ENCODE measurements around the gene ROR1. TPM values are rescaled to one million over a fixed set of nuclear protein-coding genes. Genes with fewer than 3 reads are reported as not detected.

The ROR1 gene
- total and polyA plus RNA-seq, 9 of the 15 experiments (the other 6 are each of a cell fraction or from before 2014, with no cell fraction given) = 0.02 TPM; not detected in 8

DNA sequence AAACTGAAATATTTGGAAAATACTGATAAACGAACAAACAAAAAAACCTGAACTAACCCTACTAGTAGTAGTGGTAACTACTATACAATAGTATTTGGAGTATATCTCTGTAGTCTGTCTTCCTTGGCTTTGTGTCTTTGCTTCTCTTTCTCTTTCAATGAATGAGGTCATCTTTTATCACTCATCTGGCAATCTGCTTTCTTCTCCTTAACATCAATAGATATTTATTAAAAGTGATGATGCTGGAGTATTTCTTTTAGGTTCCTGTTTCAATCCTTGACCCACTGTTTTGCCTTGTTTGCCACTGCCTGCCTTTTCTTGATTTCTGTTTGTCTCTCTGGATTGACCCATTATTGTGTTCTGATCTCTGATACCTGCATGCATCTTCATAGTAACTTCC, 71.5 kb downstream of the ROR1 start:
- ATAC-seq (no peak), FAIRE-seq (no peak), DNase-seq (ENCODE audit: extremely low read depth in 1 of 4, low spot score in 3 of 4) (no peak)
- no peak overlapping the region for H2AFZ ChIP-seq (ENCODE audit: low read depth, low read length)
- H3K79me2 ChIP-seq (ENCODE audit: control insufficient read depth, insufficient read depth, low read length) = no peaks in the 10 kb centered on the region
- no peaks in the 10 kb centered on the region for H3K36me3 ChIP-seq (ENCODE audit: control insufficient read depth, insufficient read depth, low read length)
- H3K4me3 ChIP-seq = no peak overlapping the region
- H3K9ac ChIP-seq (ENCODE audit: insufficient read depth in 1 of 2, low read depth in 2 of 2, low read length in 2 of 2) = no peak overlapping the region
- POLR2A ChIA-PET = no interaction called here
- 0% methylated on average over 1 of the region's 1 CpG for WGBS (ENCODE audit: insufficient coverage, low coverage, missing lambda C conversion rate)
- TF ChIP-seq, protein P1, sequence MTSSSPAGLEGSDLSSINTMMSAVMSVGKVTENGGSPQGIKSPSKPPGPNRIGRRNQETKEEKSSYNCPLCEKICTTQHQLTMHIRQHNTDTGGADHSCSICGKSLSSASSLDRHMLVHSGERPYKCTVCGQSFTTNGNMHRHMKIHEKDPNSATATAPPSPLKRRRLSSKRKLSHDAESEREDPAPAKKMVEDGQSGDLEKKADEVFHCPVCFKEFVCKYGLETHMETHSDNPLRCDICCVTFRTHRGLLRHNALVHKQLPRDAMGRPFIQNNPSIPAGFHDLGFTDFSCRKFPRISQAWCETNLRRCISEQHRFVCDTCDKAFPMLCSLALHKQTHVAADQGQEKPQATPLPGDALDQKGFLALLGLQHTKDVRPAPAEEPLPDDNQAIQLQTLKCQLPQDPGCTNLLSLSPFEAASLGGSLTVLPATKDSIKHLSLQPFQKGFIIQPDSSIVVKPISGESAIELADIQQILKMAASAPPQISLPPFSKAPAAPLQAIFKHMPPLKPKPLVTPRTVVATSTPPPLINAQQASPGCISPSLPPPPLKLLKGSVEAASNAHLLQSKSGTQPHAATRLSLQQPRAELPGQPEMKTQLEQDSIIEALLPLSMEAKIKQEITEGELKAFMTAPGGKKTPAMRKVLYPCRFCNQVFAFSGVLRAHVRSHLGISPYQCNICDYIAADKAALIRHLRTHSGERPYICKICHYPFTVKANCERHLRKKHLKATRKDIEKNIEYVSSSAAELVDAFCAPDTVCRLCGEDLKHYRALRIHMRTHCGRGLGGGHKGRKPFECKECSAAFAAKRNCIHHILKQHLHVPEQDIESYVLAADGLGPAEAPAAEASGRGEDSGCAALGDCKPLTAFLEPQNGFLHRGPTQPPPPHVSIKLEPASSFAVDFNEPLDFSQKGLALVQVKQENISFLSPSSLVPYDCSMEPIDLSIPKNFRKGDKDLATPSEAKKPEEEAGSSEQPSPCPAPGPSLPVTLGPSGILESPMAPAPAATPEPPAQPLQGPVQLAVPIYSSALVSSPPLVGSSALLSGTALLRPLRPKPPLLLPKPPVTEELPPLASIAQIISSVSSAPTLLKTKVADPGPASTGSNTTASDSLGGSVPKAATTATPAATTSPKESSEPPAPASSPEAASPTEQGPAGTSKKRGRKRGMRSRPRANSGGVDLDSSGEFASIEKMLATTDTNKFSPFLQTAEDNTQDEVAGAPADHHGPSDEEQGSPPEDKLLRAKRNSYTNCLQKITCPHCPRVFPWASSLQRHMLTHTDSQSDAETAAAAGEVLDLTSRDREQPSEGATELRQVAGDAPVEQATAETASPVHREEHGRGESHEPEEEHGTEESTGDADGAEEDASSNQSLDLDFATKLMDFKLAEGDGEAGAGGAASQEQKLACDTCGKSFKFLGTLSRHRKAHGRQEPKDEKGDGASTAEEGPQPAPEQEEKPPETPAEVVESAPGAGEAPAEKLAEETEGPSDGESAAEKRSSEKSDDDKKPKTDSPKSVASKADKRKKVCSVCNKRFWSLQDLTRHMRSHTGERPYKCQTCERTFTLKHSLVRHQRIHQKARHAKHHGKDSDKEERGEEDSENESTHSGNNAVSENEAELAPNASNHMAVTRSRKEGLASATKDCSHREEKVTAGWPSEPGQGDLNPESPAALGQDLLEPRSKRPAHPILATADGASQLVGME (CRISPR knock-in tag; IDR thresholded peaks at IDR 0.05) = no peak
- no peak for TF ChIP-seq RBBP5 (IDR thresholded peaks at IDR 0.05; ENCODE audit: borderline replicate concordance, insufficient read depth, low read length, poor library complexity, severe bottlenecking)
- no peak for TF ChIP-seq DNMT1 (IDR thresholded peaks at IDR 0.05)
- no peak for TF ChIP-seq SAP30 (IDR thresholded peaks at IDR 0.05; ENCODE audit: borderline replicate concordance, insufficient read depth, low read depth, low read length, poor library complexity, severe bottlenecking)
- TF ChIP-seq NELFE (IDR thresholded peaks at IDR 0.05; ENCODE audit: insufficient read depth, insufficient read length) = no peak
- TF ChIP-seq, protein P2, sequence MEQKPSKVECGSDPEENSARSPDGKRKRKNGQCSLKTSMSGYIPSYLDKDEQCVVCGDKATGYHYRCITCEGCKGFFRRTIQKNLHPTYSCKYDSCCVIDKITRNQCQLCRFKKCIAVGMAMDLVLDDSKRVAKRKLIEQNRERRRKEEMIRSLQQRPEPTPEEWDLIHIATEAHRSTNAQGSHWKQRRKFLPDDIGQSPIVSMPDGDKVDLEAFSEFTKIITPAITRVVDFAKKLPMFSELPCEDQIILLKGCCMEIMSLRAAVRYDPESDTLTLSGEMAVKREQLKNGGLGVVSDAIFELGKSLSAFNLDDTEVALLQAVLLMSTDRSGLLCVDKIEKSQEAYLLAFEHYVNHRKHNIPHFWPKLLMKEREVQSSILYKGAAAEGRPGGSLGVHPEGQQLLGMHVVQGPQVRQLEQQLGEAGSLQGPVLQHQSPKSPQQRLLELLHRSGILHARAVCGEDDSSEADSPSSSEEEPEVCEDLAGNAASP (IDR thresholded peaks at IDR 0.05) = no peak
- H3K4me1 ChIP-seq (replicated peaks in 1 of 2; ENCODE audit: control insufficient read depth in 2 of 2, insufficient read depth in 2 of 2, low read length in 2 of 2) = no peaks in the 10 kb centered on the region
- peaks cover 0 to 18% of the 10 kb centered on the region in 2 experiments; a peak in 2 of 5 replicates for H3K27me3 ChIP-seq (ENCODE audit: control insufficient read depth in 2 of 2, insufficient read depth in 2 of 2, low read length in 2 of 2)
- no peaks in the 10 kb centered on the region for H4K20me1 ChIP-seq (replicated peaks; ENCODE audit: control insufficient read depth, insufficient read depth, low read length)
- no peaks in the 10 kb centered on the region for H3K9me3 ChIP-seq (replicated peaks; ENCODE audit: control insufficient read depth, insufficient read depth, low read depth, low read length)
- in situ Hi-C loops (cut with MboI) = no loop called here
- H3K4me2 ChIP-seq (ENCODE audit: insufficient read depth, low read length) = no peak overlapping the region
- CTCF ChIA-PET (ENCODE audit: low intra/inter-chr PET ratio) = no interaction called here
- BruUV-seq (replicated peaks) = no TSS peak
- intact Hi-C loops (cut with micrococcal nuclease) = no loop called here
- no peaks in the 10 kb centered on the region for H3K9me1 ChIP-seq (ENCODE audit: control insufficient read depth, insufficient read depth, low read length)
- H3K27ac ChIP-seq (ENCODE audit: extremely low read depth, low read depth, low read length) = no peak overlapping the region
